ENCODE data around the gene MS4A12.
"Not testable (repeated sequence)": the region's sequence is repeated elsewhere in the genome, so short reads cannot be mapped to it uniquely, and the experiment has no call there.

MS4A12 gene

DNA sequence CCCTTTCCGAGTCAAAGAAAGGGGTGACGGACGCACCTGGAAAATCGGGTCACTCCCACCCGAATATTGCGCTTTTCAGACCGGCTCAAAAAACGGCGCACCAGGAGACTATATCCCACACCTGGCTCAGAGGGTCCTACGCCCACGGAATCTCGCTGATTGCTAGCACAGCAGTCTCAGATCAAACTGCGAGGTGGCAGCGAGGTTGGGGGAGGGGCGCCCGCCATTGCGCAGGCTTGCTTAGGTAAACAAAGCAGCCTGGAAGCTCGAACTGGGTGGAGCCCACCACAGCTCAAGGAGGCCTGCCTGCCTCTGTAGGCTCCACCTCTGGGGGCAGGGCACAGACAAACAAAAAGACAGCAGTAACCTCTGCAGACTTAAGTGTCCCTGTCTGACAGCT is 39.8 kb downstream of the MS4A12 start:
- not testable (repeated sequence) for H3K27ac Mint-ChIP-seq; H3K9me3 Mint-ChIP-seq; H3K36me3 Mint-ChIP-seq (ENCODE audit: low read depth); DNase-seq (ENCODE audit: low spot score); H3K27me3 Mint-ChIP-seq (ENCODE audit: low read depth); H3K4me3 Mint-ChIP-seq; H3K4me1 Mint-ChIP-seq (ENCODE audit: low read depth)

DNA sequence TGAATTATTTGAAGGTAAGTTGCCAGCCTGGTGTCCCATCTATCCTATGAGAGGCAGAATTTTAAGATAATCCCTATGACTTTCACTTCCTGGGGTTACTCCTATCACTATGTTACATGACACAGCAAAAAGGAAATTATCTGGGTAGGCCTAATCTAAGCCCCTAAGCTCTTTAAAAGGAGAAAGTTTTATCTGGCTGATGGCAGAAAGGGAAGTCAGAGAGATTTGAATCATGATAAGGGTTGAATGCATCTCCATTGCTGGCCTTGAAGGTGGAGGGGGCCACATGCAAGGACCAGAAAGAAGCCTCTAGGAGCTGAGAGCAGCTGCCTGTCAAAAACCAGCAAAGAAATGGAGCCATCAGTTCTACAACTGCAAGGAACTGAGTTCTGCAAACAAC is 46.0 kb downstream of the MS4A12 start:
- not testable (repeated sequence) for H3K27ac Mint-ChIP-seq; H3K4me1 Mint-ChIP-seq (ENCODE audit: low read depth); H3K9me3 Mint-ChIP-seq; DNase-seq (ENCODE audit: low spot score); H3K36me3 Mint-ChIP-seq (ENCODE audit: low read depth); H3K4me3 Mint-ChIP-seq; H3K27me3 Mint-ChIP-seq (ENCODE audit: low read depth)

DNA sequence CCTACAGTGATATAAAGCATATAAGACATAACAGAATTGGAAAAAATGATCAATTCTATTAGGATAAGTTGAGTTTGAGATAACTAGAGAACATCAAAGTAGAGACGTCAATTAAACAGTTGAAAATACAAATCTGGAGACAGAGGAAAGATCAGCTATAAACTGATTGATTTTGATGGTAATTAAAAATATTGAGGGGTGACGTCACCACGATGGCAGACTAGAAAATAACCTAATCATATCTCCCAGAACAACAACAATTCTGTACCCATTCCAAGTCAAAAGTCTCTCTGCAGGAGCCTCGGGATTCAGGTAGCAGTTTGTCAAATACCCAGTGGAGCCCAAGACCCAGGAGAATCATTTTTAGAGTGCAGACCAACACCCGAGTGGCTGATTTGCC is 51.5 kb downstream of the MS4A12 start:
- Mint-ChIP-seq H3K9me3 (no peaks in the 10 kb centered on the region), H3K4me3 (no peak overlapping the region), H3K36me3 (ENCODE audit: low read depth) (no peaks in the 10 kb centered on the region), H3K27me3 (ENCODE audit: low read depth) (peaks cover 4% of the 10 kb centered on the region), H3K4me1 (ENCODE audit: low read depth) (no peaks in the 10 kb centered on the region), H3K27ac (no peak overlapping the region)
- DNase-seq (ENCODE audit: low spot score): no peak

Measured in T-helper 2 cell treated with Interferon-gamma antibody and Interleukin-4, amounts not matched to agents 5 μg/mL and 100 μg/mL, for 36 hours (primary cell).